NCI-H1092 treated with DMSO at 0.1 percent for 48 hours (cell line): ENCODE results near the gene PRM3.

Source experiments
- DNase-seq: peaks from one replicate; lab custom pipeline; 2025; lab: John Stamatoyannopoulos, UW

Gene PRM3, protein sequence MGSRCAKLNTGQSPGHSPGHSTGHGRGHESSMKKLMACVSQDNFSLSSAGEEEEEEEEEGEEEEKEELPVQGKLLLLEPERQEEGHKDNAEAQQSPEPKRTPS

DNA sequence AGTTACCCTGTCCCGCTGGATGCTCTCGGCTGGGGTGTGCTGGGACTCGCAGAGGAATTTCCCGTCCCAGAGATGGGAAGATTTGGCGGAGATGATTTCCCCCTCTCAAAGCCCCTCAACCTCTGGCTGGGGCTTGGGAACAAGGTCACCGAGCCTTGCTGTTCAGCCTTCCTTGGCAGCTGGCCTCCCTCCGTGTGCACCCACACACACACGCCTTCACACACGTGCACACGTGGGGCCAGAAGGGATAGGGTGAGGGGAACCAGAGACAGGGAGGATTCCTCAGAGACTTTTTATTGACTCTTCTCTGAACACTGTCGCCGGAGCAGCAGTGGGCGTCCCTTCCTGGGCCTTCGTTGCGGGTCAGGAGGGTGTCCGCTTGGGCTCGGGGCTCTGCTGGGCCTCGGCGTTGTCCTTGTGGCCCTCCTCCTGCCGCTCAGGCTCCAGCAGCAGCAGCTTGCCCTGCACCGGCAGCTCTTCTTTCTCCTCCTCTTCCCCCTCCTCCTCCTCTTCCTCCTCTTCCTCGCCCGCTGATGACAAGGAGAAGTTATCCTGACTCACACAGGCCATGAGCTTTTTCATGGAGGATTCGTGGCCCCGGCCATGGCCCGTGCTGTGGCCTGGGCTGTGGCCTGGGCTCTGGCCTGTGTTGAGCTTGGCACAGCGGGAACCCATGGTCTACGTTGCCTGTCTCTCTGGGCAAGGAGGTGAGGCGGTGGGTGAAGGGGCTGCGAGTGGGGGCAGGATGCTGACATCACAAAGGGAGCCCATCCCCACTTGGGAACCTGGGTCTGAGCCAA is at the start of gene PRM3:
TSS of gene PRM3 (minus strand) at position 709 of the 800 bp plus-strand sequence. CDS start at position 675, 34 bp downstream.
- DNase-seq: no peak

DNA sequence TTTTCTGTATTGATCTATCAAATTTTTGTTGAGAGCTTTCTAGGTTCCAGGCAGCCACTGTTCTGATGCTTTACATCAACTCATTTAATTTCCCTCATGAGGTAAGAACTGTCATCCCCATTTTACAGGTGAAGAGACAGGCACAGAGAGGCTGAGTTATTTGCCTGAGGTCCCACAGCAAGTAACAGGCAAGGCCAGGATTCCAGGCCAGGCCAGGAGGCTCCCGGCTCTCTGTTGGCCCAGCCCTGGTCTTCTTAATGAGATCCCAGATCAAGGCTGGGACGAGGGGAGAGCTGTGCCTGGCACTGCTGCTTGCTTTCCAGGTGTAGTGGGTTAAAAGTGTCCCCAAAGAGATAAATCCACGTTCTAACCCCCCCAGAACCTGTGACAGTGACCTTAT is 49.4 kb upstream of the PRM3 start:
- DNase-seq: no peak

DNA sequence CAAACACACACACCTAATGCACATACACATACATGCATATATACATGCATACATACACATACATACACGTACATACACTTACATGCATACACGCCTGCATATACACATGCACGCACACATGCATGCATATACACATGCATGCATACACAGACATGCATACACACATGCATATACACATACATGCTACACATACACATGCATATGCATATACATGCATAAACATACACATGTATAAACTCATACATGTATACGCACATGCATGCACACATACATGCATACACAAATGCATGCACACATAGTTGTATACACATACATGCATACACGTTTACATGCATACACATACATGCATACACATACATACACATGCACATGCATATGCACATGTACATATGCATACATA is 48.2 kb upstream of the PRM3 start:
- no peak for DNase-seq

DNA sequence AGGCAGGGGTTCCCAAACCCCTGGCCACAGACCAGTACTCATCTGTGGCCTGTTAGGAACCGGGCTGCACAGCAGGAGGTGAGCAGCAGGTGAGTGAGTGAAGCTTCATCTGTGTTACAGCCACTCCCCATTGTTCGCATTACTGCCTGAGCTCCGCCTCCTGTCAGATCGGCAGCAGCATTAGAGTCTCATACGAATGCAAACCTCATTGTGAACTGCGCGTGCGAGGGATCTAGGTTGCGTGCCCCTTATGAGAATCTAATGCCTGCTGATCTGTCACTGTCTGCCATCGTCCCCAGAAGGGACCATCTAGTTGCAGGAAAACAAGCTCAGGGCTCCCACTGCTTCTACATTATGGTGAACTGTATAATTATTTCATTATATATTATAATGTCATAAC is 46.7 kb upstream of the PRM3 start:
- no peak for DNase-seq

DNA sequence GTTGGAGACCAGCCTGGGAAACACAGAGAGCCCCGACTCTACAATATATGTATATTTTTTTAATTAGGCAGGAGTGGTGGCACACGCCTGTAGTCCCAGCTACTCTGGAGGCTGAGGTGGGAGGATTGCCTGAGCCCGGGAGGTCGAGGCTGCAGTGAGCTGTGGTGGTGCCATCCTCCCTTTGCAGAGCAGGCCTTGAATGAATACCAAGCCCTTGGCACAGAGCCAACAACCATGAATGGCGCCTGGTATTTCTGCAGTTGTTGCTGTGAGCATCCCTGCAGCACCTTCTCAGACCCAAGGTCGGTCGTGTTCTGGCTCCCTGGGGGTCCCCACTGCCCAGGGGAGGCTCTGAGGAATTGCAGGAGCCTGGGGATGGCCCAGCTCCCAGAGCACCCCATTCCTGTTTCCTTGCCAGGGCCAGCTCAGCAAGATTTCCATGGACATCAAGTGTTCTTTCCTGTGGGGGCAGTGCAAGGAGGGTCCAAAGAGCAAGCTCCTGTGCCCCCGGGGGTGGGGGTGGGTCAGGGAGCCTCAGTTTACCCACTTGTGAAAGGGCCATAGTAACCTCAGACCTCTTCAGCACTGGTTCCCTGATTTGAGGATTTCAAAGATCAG is 46.2 kb upstream of the PRM3 start:
- no peak for DNase-seq

DNA sequence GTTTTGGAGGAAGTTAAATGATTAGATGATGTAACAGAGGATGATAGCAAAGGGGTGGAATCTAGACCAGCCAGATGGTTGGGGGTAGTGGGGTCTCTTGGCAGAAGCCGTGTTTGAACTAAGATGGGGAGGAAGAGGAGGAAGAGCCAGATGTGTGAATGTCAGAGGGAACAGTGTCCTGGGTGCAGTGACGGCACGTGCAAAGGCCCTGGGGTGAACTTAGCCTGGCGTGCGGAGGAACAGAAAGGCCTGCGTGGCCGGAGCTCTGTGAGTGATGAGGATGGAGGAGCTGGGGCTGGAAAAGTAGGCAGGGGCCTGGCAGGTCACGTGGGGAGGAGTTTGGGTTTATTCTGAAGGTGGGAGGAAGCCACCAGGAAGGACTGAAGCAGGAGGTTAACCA is 45.4 kb upstream of the PRM3 start:
- no peak for DNase-seq

DNA sequence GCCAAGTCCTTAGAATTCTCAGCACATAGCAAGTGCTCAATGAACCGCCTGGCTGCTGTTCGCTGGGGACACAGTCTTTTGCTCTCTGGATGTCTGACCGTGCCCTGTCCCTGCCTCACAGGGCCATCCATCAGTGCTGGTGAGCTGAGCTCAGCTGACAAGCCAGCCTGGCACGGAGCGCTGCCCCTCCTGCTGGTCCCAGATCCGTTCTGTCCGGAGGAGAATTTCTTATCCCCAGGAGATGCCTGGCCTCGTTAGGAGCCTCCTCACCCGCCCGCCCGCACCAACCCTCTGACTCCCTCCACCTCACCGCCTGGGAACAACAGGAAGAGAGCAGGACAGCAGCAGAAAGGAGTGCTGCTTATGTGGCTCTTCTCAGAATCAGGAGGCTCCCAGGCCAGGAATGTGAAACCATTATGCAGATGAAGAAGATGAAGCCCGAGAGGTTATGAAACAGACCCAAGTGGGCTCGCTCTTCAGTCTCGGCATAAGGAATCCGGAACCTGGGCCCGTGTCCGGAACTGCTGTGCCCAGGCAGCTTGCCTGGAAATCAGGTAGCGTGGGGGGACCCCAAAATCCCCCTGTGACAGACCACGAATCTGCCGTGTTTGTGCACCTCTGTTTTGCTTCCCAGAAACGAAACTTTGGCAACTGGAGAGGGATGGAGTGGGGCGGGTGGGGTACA is 43.0 kb upstream of the PRM3 start:
- no peak for DNase-seq

DNA sequence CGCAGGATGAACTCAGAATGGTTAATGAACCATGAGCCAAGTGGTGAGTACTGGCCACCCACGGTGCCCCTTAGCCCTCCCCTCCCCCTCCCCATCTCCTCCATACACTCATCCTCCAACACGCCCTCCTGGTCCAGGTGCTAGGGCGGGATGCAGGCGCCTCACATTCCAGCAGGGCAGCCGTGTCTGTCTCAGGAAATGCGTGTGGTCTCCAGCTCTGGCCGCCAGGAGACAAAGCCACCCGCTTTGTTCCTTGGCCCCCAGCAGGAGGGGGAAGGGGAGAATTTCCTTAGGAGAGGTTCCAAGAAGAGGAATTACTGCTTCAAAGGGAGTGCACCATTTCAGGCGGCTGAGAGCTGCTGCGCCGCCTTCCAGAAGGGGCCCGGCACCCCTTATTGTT is 42.1 kb upstream of the PRM3 start:
- DNase-seq: no peak

DNA sequence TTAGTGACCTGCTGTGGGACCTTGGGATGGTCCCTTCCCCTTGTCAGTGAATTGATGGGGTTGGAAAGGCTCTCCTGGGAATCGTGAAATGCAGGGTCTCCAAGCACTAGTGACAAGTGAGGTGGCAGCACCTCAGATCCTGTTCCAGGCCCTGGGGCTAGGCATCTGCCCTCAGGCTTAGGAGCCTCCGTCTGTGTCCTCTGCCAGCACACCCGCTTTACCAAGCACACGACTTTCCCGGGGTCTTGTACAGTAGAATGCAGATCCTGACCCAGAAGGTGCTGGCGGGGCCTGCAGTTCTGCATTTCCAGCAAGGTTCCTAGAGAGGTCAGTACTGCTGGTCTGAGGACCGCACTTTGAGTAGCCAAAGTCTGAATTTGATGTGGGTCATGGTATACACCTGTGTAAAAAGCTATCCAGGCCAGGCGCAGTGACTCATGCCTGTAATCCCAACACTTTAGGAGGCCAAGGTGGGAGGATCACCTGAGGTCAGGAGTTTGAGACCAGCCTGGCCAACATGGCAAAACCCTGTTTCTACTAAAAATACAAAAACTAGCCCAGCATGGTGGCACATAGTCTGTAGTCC is 41.0 kb upstream of the PRM3 start:
- no peak for DNase-seq

DNA sequence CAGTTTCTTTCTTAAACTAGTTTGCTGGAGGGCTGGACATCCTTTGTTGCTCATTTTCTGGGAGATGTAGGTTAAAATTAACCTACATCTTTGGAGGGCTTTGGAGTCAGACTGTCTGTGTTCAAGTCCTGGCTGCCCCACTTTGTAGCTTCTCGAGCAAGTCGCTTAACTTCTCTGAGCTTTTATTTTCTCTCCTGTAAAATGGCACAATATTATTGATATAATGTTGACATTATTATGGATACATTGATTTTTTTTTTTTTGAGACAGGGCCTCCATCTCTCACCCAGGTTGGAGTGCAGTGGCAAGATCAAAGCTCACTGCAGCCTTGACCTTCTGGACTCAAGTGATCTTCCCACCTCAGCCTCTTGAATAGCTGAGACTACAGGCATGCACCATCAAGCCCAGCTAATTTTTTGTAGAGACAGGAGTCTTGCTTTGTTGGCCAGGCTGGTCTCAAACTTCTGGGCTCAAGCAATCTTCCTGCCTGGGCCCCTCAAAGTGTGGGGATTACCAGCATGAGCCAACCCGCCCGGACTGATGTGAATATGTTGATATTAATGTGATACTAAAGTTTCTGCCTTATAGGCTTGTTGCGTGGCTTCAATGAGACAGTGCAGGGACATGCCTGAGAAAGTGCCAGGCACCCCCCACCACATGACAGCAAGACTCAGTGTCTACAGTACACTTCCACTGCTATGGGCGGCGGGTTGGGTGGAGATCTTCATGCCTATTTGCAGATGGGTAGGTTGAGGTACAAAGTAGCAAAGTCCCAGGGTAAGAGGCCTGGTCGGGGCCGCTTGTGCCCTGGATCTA is 40.3 kb upstream of the PRM3 start:
- DNase-seq: no peak

DNA sequence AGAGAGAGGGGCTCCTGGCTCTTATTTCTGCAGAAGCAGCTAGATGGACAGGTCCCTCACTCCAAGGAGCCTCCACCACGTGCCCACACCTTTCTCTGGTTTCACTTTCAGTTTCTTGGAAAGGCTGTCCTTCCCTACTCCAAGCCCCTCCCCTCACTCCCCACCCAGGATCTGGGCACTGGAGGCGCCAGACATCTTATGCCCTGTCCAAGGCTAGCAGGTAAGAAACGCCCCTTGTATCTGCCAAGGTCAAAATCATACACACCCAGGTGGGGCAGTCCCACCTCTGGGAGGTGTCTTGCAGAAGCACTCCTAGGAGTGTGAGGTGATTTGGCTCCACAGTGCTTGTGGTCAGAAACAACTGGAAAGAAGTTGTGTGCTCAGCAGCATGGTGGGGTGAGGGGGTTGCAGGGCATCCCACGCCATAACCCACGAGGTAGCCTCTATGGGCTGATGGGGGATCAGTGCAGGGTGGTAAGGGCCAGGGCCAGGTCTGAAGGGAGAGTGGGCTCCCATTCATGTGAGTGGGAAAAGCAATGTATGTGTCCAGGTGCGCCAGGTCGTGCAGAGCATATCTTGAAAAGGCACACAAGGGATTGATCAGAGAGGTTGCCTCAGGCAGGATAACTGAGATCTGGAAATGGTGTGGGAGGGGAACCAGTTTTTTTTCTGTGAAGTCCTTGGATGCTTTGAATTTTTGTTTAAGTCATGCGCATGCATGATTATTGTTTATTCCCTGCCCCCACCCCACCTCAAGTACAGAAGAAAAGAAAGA is 39.5 kb upstream of the PRM3 start:
- no peak for DNase-seq

DNA sequence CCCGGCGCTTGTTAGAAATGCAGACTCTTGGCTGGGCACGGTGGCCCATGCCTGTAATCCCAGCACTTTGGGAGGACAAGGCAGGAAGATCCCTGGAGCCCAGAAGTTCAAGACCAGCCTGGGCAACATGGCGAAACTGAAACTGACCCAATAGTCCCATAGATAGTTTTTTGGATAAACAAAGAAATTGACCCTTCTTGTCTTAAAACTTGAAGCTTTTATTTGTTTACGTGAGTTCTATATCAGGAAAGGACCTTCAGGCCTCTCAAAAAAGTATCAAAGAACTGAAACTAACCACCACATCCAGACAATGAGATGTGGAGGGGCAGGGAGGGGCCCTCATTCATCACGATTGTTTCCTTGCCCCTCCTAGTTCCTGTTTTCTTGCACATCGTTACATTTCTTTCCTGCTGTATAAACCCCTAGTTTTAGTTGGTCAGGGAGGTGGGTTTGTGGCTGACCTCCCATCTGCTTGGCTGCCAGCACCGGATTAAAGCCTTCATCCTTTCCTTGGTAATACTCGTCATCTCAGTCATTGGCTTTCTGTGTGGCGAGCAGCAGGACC is 37.6 kb upstream of the PRM3 start:
- DNase-seq: no peak

DNA sequence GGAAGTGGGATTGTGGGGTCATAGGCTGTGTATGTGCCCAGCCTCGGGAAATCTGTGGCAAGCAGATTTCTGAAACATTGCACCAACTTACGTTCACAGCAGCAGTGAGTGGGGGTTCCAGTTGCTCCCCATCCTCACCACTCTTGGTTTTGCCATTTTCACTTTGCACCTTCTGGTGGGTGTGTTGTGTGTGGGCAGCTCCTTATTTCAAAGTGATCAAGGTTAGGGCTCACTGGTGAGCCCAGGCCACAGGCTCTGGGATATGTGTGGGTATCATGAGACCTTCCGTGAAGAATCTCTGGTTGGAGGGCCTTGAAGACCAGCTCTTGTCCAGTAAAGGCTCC is 37.2 kb upstream of the PRM3 start:
- no peak for DNase-seq

DNA sequence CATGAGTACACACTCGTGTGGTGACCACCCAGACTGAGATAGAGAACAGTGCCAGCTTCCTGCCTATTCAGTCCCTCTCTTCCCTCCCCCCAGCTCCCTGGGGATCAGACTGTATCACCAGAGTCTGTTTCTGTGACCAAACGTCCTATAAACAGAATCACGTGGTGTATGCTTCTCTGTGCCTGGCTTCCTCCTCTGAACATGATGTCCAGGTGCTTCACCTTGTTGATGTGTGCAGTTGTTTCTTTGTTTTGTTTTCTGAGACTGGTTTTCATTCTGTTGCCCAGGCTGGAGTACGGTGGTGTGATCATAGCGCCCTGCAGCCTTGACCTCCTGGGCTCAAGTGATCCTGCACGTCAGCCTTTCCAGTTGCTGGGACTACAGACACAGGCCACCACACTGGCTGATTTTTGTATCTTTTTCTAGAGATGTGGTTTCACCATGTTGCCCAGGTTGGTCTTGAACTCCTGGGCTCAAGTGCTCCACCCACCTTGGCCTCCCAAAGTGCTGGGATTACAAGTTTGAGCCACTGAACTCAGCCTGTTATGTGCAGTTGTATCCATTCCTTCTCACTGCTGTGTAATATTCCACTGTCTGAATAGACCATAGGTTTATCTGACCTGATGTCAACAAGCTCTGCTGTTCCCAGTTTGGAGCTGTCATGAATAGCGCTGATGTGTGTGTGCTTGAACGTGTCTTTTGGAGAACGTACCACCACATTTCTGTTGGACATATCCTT is 36.6 kb upstream of the PRM3 start:
- DNase-seq: no peak

DNA sequence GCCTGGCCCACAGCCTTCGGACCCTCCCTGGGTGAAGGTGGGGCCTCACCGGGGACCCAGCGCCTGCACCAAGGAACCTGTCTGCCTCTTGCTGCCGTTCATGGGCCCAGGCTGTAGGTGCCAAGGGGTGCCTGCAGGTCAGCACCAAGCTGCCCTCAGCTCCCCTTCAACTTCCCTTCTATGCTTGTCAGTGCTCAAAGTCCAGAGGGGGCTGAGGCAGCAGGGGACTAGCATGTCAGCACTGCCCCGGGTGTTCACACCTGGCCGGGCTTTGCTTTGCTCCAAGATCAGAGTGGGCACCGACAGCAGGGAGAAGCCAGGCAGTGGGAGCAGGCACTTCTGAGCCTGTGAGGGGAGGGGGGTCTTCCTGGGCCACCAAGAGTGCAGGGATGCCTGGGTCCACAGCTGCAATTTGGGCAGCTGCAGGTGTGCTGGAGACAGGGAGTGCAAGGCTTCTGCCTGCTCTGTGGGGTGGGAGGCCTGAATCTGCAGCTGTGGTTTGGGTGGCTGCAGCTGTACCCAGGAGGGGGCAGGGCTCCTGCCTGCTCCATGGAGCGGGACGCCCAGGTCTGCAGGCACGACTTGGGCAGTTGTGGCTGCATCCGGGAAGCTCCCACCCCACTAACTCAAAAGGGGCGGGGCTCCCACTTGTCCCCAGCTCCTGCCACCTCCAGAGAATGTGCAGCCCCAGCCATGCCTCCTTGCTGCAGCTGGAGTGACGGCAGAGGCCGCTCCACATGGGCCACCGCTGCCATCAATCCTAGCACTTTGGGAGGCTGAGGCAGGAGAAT is 35.3 kb upstream of the PRM3 start:
- DNase-seq: no peak

DNA sequence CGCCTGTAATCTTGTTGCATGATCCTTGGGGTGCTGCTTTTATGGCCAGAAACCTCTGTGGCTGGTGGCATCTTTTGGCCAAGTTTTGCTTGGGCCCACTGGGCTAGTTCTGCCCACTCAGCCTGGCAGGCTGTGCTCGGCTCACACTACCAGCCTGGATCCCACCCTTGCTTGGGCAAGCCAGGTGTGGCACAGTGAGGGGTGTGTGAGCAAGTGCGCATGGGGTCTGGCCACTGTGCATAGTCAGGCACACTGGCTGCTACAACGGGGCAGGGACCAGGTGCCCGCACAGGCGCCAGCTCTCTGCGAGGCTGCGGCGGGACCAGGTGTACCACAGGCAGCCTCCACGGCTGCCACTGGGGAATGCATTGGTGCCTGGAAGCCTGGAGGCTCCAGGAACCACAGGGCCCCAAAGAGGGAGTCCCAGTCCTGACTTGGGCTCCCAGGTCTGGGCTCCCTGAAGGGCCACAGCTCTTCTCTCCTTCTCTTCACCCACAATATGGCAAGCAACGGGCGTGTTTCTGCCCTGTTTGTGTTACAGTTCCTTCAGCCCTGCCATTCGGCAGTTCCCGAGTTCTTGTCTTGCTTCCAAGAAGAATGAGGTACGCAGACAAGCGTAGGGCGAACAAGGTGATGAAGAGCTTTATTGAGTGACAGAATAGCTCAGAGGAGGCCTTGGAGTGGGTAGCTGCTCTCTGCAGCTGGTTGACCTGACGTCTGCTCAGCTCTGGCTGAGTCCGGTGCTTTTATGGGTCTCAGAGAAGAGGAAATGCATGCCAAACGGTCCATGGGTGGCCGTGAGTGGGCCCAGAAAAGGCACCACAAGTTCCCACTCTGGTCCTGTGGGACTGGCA is 34.4 kb upstream of the PRM3 start:
- no peak for DNase-seq

DNA sequence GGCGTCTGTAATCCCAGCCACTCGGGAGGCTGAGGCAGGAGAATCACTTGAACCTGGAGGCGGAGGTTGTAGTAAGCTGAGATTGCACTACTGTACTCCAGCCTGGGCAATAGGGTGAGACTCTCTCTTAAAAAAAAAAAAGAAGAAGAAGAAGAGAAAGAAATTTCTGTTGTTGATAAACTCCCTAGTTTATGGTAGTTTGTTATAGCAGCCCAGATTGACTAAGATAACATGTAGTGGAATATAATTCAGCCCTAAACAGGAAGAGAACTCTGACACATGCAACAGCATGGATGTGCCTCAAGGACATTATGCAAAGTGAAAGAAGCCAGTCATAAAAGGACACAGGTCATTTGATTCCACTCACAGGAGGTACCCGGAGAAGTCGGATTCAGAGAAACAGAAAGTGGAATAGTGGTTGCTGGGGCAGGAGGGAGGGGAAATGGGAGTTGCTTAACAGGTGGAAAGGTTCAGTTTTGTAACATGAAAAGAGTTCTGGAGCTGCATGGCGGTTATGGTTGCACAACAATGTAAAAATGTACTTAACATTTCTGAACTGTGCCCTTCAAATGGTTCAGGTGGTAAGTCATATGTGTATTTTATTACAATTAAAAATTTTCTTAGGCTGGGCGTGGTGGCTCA is 33.7 kb upstream of the PRM3 start:
- DNase-seq: no peak

DNA sequence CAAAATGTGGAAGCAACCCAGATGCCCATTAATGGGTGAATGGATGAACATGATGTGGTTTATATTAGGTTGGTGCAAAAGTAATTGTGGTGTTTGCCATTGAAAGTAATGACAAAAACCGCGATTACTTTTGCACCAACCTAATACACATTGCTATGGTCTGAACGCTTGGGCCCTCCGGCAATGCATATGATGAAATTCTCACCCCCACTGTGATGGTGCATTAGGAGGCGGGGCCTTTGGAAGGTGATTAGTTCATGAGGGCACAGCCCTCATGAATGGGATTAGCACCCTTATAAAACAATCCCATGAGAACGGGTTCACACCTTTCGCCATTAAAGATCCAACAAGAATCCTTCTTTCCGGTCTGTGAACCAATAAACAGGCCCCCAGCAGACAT is 33.0 kb upstream of the PRM3 start:
- no peak for DNase-seq
